Esophagus muscularis mucosa (tissue), 3 donors: ENCODE measurements around the gene GNB1.
"Not testable (repeated sequence)": the region's sequence is repeated elsewhere in the genome, so short reads cannot be mapped to it uniquely, and the experiment has no call there.

Source experiments
- POLR2A ChIP-seq: fragments of 450-650 bp; IDR thresholded peaks from one replicate; pipeline ENCODE4 v1.6.1; 2017; ENCODE audit warnings: antibody characterized with exemption, moderate library complexity, mild to moderate bottlenecking, low read depth
- TF ChIP-seq, protein P1 (sequence below), 3 experiments: fragments of 200-600 bp in 2 of 3; fragments of 450-650 bp in 1 of 3; sonication (generic) in 2 of 3; IDR thresholded peaks; one replicate each; pipeline ENCODE4 v1.5.1; 2017 to 2019; ENCODE audit warnings: antibody characterized with exemption in 3 of 3, mild to moderate bottlenecking in 2 of 3, moderate library complexity in 1 of 3

DNA sequence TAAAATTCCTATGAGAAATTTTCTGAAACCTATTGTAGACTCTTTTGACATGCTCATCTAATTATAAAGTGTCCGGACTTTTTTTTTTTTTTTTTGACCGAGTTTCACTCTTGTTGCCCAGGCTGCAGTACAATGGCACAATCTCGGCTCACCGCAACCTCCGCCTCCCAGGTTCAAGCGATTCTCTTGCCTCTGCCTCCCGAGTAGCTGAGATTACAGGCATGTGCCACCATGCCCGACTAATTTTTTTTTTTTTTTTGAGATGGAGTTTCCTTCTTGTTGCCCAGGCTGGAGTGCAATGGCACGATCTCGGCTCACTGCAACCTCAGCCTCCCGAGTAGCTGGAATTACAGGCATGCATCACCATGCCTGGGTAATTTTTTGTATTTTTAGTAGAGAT, 7.0 kb downstream of the GNB1 start:
- not testable (repeated sequence) for TF ChIP-seq POLR2A
- TF ChIP-seq, protein P1, sequence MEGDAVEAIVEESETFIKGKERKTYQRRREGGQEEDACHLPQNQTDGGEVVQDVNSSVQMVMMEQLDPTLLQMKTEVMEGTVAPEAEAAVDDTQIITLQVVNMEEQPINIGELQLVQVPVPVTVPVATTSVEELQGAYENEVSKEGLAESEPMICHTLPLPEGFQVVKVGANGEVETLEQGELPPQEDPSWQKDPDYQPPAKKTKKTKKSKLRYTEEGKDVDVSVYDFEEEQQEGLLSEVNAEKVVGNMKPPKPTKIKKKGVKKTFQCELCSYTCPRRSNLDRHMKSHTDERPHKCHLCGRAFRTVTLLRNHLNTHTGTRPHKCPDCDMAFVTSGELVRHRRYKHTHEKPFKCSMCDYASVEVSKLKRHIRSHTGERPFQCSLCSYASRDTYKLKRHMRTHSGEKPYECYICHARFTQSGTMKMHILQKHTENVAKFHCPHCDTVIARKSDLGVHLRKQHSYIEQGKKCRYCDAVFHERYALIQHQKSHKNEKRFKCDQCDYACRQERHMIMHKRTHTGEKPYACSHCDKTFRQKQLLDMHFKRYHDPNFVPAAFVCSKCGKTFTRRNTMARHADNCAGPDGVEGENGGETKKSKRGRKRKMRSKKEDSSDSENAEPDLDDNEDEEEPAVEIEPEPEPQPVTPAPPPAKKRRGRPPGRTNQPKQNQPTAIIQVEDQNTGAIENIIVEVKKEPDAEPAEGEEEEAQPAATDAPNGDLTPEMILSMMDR (IDR thresholded peaks at IDR 0.05) = not testable (repeated sequence)
